WTC11 (cell line): ENCODE measurements around the gene STAMBPL1. TPM values are rescaled to one million over a fixed set of nuclear protein-coding genes. Genes with fewer than 3 reads are reported as not detected.

Experiments used
- ATAC-seq: fragments of 200-7000 bp; cut with Tn5 transposase; 2 replicates; pipeline ENCODE4 v1.10.0; 2021; ENCODE audit warnings: mild to moderate bottlenecking, moderate library complexity
- CTCF ChIA-PET: fragments of 300-600 bp; sonication (Branson Sonifier 250); formaldehyde crosslinking; loops from one replicate; lab custom pipeline; 2021; ENCODE audit warnings: antibody characterized with exemption; lab: Charles Lee
- POLR2A ChIA-PET: fragments of 350-600 bp; sonication (Branson Sonifier 250); formaldehyde crosslinking; loops from one replicate; lab custom pipeline; 2021; ENCODE audit warnings: antibody characterized with exemption; lab: Charles Lee
- DNase-seq: peaks from one replicate; pipeline ENCODE4 v3.0.0; 2021; ENCODE audit warnings: low spot score
- H3K27ac Mint-ChIP-seq: 2 replicates; pipeline ENCODE4 v1.8.0; 2021; ENCODE audit warnings: mixed read lengths
- H3K27me3 Mint-ChIP-seq: 2 replicates; pipeline ENCODE4 v1.8.0; 2021; ENCODE audit warnings: low read depth, mild to moderate bottlenecking, moderate library complexity, mixed read lengths
- H3K36me3 Mint-ChIP-seq: 2 replicates; pipeline ENCODE4 v1.8.0; 2021; ENCODE audit warnings: mixed read lengths
- H3K4me1 Mint-ChIP-seq: 2 replicates; pipeline ENCODE4 v1.8.0; 2022; ENCODE audit warnings: mixed read lengths
- H3K4me3 Mint-ChIP-seq: 2 replicates; pipeline ENCODE4 v1.8.0; 2021; ENCODE audit warnings: mild to moderate bottlenecking, moderate library complexity, mixed read lengths
- H3K9me3 Mint-ChIP-seq: 2 replicates; pipeline ENCODE4 v1.8.0; 2021; ENCODE audit warnings: mixed read lengths
- ATF3 ChIP-seq: sonication (generic); formaldehyde crosslinking; conservative IDR thresholded peaks from 2 replicates; pipeline ENCODE4 v1.8.1; 2022; ENCODE audit warnings: mild to moderate bottlenecking, missing genetic modification reagents
- CREM ChIP-seq: sonication (generic); formaldehyde crosslinking; IDR thresholded peaks from 2 replicates; pipeline ENCODE4 v1.8.1; 2022; ENCODE audit warnings: mild to moderate bottlenecking, missing genetic modification reagents, moderate library complexity
- ERG ChIP-seq: fragments of 250-450 bp; sonication (Bioruptor Pico); IDR thresholded peaks from 2 replicates; pipeline ENCODE4 v1.8.0; 2021; ENCODE audit warnings: mild to moderate bottlenecking
- ESRRA ChIP-seq: sonication (generic); formaldehyde crosslinking; IDR thresholded peaks from 2 replicates; pipeline ENCODE4 v1.8.1; 2022; ENCODE audit warnings: mild to moderate bottlenecking, missing genetic modification reagents, borderline replicate concordance
- FOXK1 ChIP-seq: sonication (generic); formaldehyde crosslinking; IDR thresholded peaks from 2 replicates; pipeline ENCODE4 v1.8.0; 2022; ENCODE audit warnings: mild to moderate bottlenecking, moderate library complexity, missing genetic modification reagents
- GRHL2 ChIP-seq: fragments of 250-450 bp; sonication (Bioruptor Pico); IDR thresholded peaks from 2 replicates; pipeline ENCODE4 v1.8.0; 2022; ENCODE audit warnings: mild to moderate bottlenecking, moderate library complexity; ENCODE audit not compliant: insufficient replicate concordance, severe bottlenecking
- HMGA2 ChIP-seq: fragments of 250-450 bp; sonication (Bioruptor Pico); IDR thresholded peaks from 2 replicates; pipeline ENCODE4 v1.4.0; 2021; ENCODE audit warnings: mild to moderate bottlenecking, moderate library complexity
- IRF1 ChIP-seq: sonication (generic); formaldehyde crosslinking; IDR thresholded peaks from 2 replicates; pipeline ENCODE4 v1.8.0; 2023; ENCODE audit warnings: missing genetic modification reagents
- JAZF1 ChIP-seq: fragments of 250-450 bp; sonication (Bioruptor Pico); IDR thresholded peaks from 2 replicates; pipeline ENCODE4 v1.9.0; 2021; ENCODE audit warnings: moderate library complexity, mild to moderate bottlenecking, inconsistent platforms
- NR2C2 ChIP-seq: sonication (generic); formaldehyde crosslinking; IDR thresholded peaks from 2 replicates; pipeline ENCODE4 v1.8.0; 2022; ENCODE audit warnings: mild to moderate bottlenecking, missing genetic modification reagents
- NR3C1 ChIP-seq: sonication (generic); formaldehyde crosslinking; conservative IDR thresholded peaks from 2 replicates; pipeline ENCODE4 v1.8.1; 2023; ENCODE audit warnings: low read depth, mild to moderate bottlenecking, missing genetic modification reagents
- SMAD4 ChIP-seq: sonication (generic); formaldehyde crosslinking; IDR thresholded peaks from 2 replicates; pipeline ENCODE4 v1.8.0; 2022; ENCODE audit warnings: mild to moderate bottlenecking, missing genetic modification reagents
- STAT6 ChIP-seq: sonication (generic); formaldehyde crosslinking; conservative IDR thresholded peaks from 2 replicates; pipeline ENCODE4 v1.8.1; 2023; ENCODE audit warnings: mild to moderate bottlenecking, low read depth, missing genetic modification reagents, moderate library complexity
- TCF7 ChIP-seq: sonication (generic); formaldehyde crosslinking; IDR thresholded peaks from 2 replicates; pipeline ENCODE4 v1.8.0; 2022; ENCODE audit warnings: mild to moderate bottlenecking, low read depth, missing genetic modification reagents, moderate library complexity
- TP53 ChIP-seq: sonication (generic); formaldehyde crosslinking; IDR thresholded peaks from 2 replicates; pipeline ENCODE4 v1.8.1; 2023; ENCODE audit warnings: mild to moderate bottlenecking, missing genetic modification reagents
- USF2 ChIP-seq: sonication (generic); formaldehyde crosslinking; IDR thresholded peaks from 2 replicates; pipeline ENCODE4 v1.8.1; 2023; ENCODE audit warnings: mild to moderate bottlenecking, missing genetic modification reagents, moderate library complexity
- ZBTB43 ChIP-seq: sonication (generic); formaldehyde crosslinking; IDR thresholded peaks from 2 replicates; pipeline ENCODE4 v1.8.1; 2023; ENCODE audit warnings: mild to moderate bottlenecking, missing genetic modification reagents
- ZNF219 ChIP-seq: sonication (generic); formaldehyde crosslinking; IDR thresholded peaks from 2 replicates; pipeline ENCODE4 v1.8.0; 2023; ENCODE audit warnings: missing genetic modification reagents, mild to moderate bottlenecking, borderline replicate concordance
- ZNF317 ChIP-seq: sonication (generic); formaldehyde crosslinking; IDR thresholded peaks from 2 replicates; pipeline ENCODE4 v1.8.1; 2023; ENCODE audit warnings: low read depth, mild to moderate bottlenecking, moderate library complexity, missing genetic modification reagents, borderline replicate concordance
- ZNF416 ChIP-seq: fragments of 250-450 bp; sonication (Bioruptor Pico); IDR thresholded peaks from 2 replicates; pipeline ENCODE4 v1.9.0; 2021; ENCODE audit warnings: mild to moderate bottlenecking, inconsistent platforms
- total RNA-seq: library from RNA; stranded (reverse); gene quantifications from 3 replicates; pipeline ENCODE4 v1.2.3, GENCODE V29; 2021

Gene STAMBPL1
- total RNA-seq, 1 experiment from 2014 or later = 3.9 TPM

- TF ChIP-seq IRF1 (CRISPR knock-in tag) = no peak
- TF ChIP-seq TCF7 (CRISPR knock-in tag) = no peak
- no peak for TF ChIP-seq ZNF416 (CRISPR knock-in tag)
- TF ChIP-seq SMAD4 (CRISPR knock-in tag) = no peak
- no peak for TF ChIP-seq ERG
- TF ChIP-seq CREM (CRISPR knock-in tag) = no peak
- no peak for TF ChIP-seq HMGA2 (CRISPR knock-in tag)
- no peak for TF ChIP-seq ESRRA (CRISPR knock-in tag)
- no peak for TF ChIP-seq JAZF1
- no peak for TF ChIP-seq GRHL2
- TF ChIP-seq ATF3 (CRISPR knock-in tag) = no peak
- TF ChIP-seq TP53 (CRISPR knock-in tag) = no peak
Measured at GRCh38 chr10:88953662-88954061, 73.6 kb downstream of the STAMBPL1 start (continued).

GRCh38 chr10:88954458-88955083 is 74.5 kb downstream of the STAMBPL1 start:
- Mint-ChIP-seq H3K4me3 (no peak overlapping the region), H3K27ac (no peak overlapping the region), H3K27me3 (no peaks in the 10 kb centered on the region), H3K9me3 (no peaks in the 10 kb centered on the region), H3K4me1 (peaks cover 13% of the 10 kb centered on the region), H3K36me3 (no peaks in the 10 kb centered on the region)
- ChIA-PET CTCF (interaction anchor here (0.7 to 1.8 kb wide), 2 partner anchors 20 to 572 kb away, joined by 4 to 5 read pairs; no protein-coding TSS in a partner anchor), POLR2A (no interaction called here)
- DNase-seq (no peak), ATAC-seq (no peak)
- TF ChIP-seq USF2 (CRISPR knock-in tag) = no peak
- TF ChIP-seq ZBTB43 = no peak
- TF ChIP-seq FOXK1 (CRISPR knock-in tag) = no peak
- no peak for TF ChIP-seq ZNF219 (CRISPR knock-in tag)
- TF ChIP-seq STAT6 (CRISPR knock-in tag) = no peak
- no peak for TF ChIP-seq NR2C2 (CRISPR knock-in tag)
- no peak for TF ChIP-seq IRF1 (CRISPR knock-in tag)
- TF ChIP-seq NR3C1 (CRISPR knock-in tag) = no peak
- TF ChIP-seq ZNF317 (CRISPR knock-in tag) = no peak
- no peak for TF ChIP-seq ZNF416 (CRISPR knock-in tag)
